Colonic mucosa (tissue), 4 donors: ENCODE results near the gene TYROBP. TPM values are rescaled to one million over a fixed set of nuclear protein-coding genes. Genes with fewer than 3 reads are reported as not detected.

ENCODE experiments used
- DNase-seq: peaks from one replicate; pipeline ENCODE4 v3.0.0-alpha.2; 2020
- H3K27ac ChIP-seq: fragments of 200-600 bp; one replicate; pipeline ENCODE4 v1.8.0; 2021
- H3K27me3 ChIP-seq: fragments of 200-600 bp; one replicate; pipeline ENCODE4 v1.8.0; 2021
- H3K36me3 ChIP-seq: fragments of 200-600 bp; one replicate; pipeline ENCODE4 v1.8.0; 2021
- H3K4me1 ChIP-seq: fragments of 200-600 bp; one replicate; pipeline ENCODE4 v1.8.0; 2021; ENCODE audit warnings: mild to moderate bottlenecking
- H3K4me3 ChIP-seq: fragments of 200-600 bp; one replicate; pipeline ENCODE4 v1.8.0; 2021
- H3K9ac ChIP-seq, 2 donors: one replicate each; pipeline ENCODE4 v1.7.0; 2013; ENCODE audit warnings: control low read depth in 2 of 2, low read depth in 2 of 2, low read length in 2 of 2
- H3K9me3 ChIP-seq: fragments of 200-600 bp; one replicate; pipeline ENCODE4 v1.8.0; 2021
- CTCF ChIP-seq: fragments of 200-600 bp; IDR thresholded peaks from one replicate; pipeline ENCODE4 v1.8.0; 2022; ENCODE audit warnings: antibody characterized with exemption, mild to moderate bottlenecking
- intact Hi-C: fragments of 100-400 bp; cut with DNase I; formaldehyde crosslinking; loops from one replicate; pipeline ENCODE4 v1.14.1; 2022
- total RNA-seq, 2 donors: library from RNA; stranded (reverse); fragmentation: NEBNext Ultra II Directional in 1 of 2; extraction: Animal tissue kit (Norgen Biotek cat#: 25700) in 1 of 2; gene quantifications; one replicate each; pipeline ENCODE4 v1.2.1, GENCODE V29; 2021
- donor health status: healthy.
- donor health status: DM: no; HTN: no; CAD: no.
- donor health status: DM: no; HTN: no; CAD: no.

The TYROBP gene
- total RNA-seq, 2 donors from 2014 or later, result 10.4 to 32.8 TPM

- Histone ChIP-seq H3K4me3 (peak within 1 kb of the TSS; percentile 39), H3K9me3 (no peaks in the 10 kb centered on the region), H3K27me3 (peaks cover 11% of the 10 kb centered on the region), H3K9ac (no peak within 1 kb of the TSS), H3K36me3 (no peaks in the 10 kb centered on the region), H3K4me1 (peaks cover 7% of the 10 kb centered on the region), H3K27ac (no peak within 1 kb of the TSS)
- TF ChIP-seq CTCF, result no peak
- DNase-seq, result peak; percentile 66
- intact Hi-C loops, result no loop called here
Measured at GRCh38 chr19:35868172-35868822, 39.8 kb downstream of the TYROBP start, which contains the start of gene APLP1. Gene APLP1, plus strand, starts transcription at chr19:35868574. Its CDS starts 63 bp downstream, at chr19:35868637.

GRCh38 chr19:35863018-35863417, 45.1 kb downstream of the TYROBP start:
- no peak overlapping the region for H3K9ac ChIP-seq
- H3K4me1 ChIP-seq, result no peaks in the 10 kb centered on the region
- no peak overlapping the region for H3K27ac ChIP-seq
- no peaks in the 10 kb centered on the region for H3K9me3 ChIP-seq
- no peaks in the 10 kb centered on the region for H3K36me3 ChIP-seq
- TF ChIP-seq CTCF, result no peak
- intact Hi-C loops, result no loop called here
- H3K27me3 ChIP-seq, result peaks cover 14% of the 10 kb centered on the region
- no peak overlapping the region for H3K4me3 ChIP-seq
- DNase-seq, result no peak

- Histone ChIP-seq H3K36me3 (no peaks in the 10 kb centered on the region), H3K4me3 (no peak overlapping the region), H3K9ac (no peak overlapping the region), H3K27ac (no peak overlapping the region), H3K9me3 (no peaks in the 10 kb centered on the region), H3K4me1 (no peaks in the 10 kb centered on the region), H3K27me3 (peaks cover 14% of the 10 kb centered on the region)
- intact Hi-C loops, result no loop called here
- no peak for TF ChIP-seq CTCF
- no peak for DNase-seq
Measured at GRCh38 chr19:35862528-35862927, 45.6 kb downstream of the TYROBP start.

GRCh38 chr19:35861640-35862160, 46.4 kb downstream of the TYROBP start:
- Histone ChIP-seq H3K9me3 (no peaks in the 10 kb centered on the region), H3K4me3 (no peak overlapping the region), H3K27me3 (peaks cover 19% of the 10 kb centered on the region), H3K9ac (no peak overlapping the region), H3K27ac (no peak overlapping the region), H3K4me1 (no peaks in the 10 kb centered on the region), H3K36me3 (no peaks in the 10 kb centered on the region)
- intact Hi-C loops, result no loop called here
- TF ChIP-seq CTCF, result no peak
- DNase-seq, result no peak

GRCh38 chr19:35860818-35861639, 47.1 kb downstream of the TYROBP start:
- intact Hi-C loops, result no loop called here
- TF ChIP-seq CTCF, result no peak
- no peaks in the 10 kb centered on the region for H3K4me1 ChIP-seq
- no peak overlapping the region for H3K9ac ChIP-seq
- peaks cover 26% of the 10 kb centered on the region for H3K27me3 ChIP-seq
- H3K9me3 ChIP-seq, result no peaks in the 10 kb centered on the region
- H3K4me3 ChIP-seq, result no peak overlapping the region
- DNase-seq, result no peak
- H3K36me3 ChIP-seq, result no peaks in the 10 kb centered on the region
- no peak overlapping the region for H3K27ac ChIP-seq
